ENCODE results near the gene FAM216B. TPM values are rescaled to one million over a fixed set of nuclear protein-coding genes. Genes with fewer than 3 reads are reported as not detected.
"Not testable (repeated sequence)": the region's sequence is repeated elsewhere in the genome, so short reads cannot be mapped to it uniquely, and the experiment has no call there.

FAM216B gene
- total and polyA plus RNA-seq, 3 experiments from 2014 or later, result not detected

- Mint-ChIP-seq H3K36me3 (no peaks in the 10 kb centered on the region), H3K27me3 (peaks cover 5 to 18% of the 10 kb centered on the region in 2 donors), H3K4me3 (no peak overlapping the region), H3K27ac (no peak overlapping the region), H3K9me3 (peaks cover 0 to 2% (median 0%) of the 10 kb centered on the region in 5 donors), H3K4me1 (no peaks in the 10 kb centered on the region)
- ChIA-PET CTCF (no interaction called here), POLR2A (no interaction called here)
- DNase-seq, result no peak
- Histone ChIP-seq H3K36me3 (ENCODE audit: insufficient read depth, low read length) (no peaks in the 10 kb centered on the region), H3K4me1 (ENCODE audit: insufficient read depth, low read length) (no peaks in the 10 kb centered on the region), H3K4me3 (ENCODE audit: low read length) (no peak overlapping the region), H3K27ac (ENCODE audit: low read depth, low read length) (no peak overlapping the region), H3K9me3 (ENCODE audit: low read length) (no peaks in the 10 kb centered on the region), H3K27me3 (ENCODE audit: insufficient read depth, low read length, poor library complexity, severe bottlenecking) (no peaks in the 10 kb centered on the region)
These were observed 19.1 kb upstream of the FAM216B start for GRCh38 chr13:42762251-42762650.

- Mint-ChIP-seq H3K4me1 (no peaks in the 10 kb centered on the region), H3K4me3 (no peak overlapping the region), H3K9me3 (peaks cover 0 to 2% (median 0%) of the 10 kb centered on the region in 5 donors), H3K36me3 (no peaks in the 10 kb centered on the region), H3K27me3 (peaks cover 5 to 18% of the 10 kb centered on the region in 2 donors), H3K27ac (no peak overlapping the region)
- no peaks in the 10 kb centered on the region for H3K9me3 ChIP-seq (ENCODE audit: low read length)
- no peak overlapping the region for H3K27ac ChIP-seq (ENCODE audit: low read depth, low read length)
- POLR2A ChIA-PET, result no interaction called here
- CTCF ChIA-PET, result no interaction called here
- no peaks in the 10 kb centered on the region for H3K27me3 ChIP-seq (ENCODE audit: insufficient read depth, low read length, poor library complexity, severe bottlenecking)
- DNase-seq, result no peak
- no peak overlapping the region for H3K4me3 ChIP-seq (ENCODE audit: low read length)
- H3K4me1 ChIP-seq (ENCODE audit: insufficient read depth, low read length), result no peaks in the 10 kb centered on the region
- no peaks in the 10 kb centered on the region for H3K36me3 ChIP-seq (ENCODE audit: insufficient read depth, low read length)
These were observed 18.5 kb upstream of the FAM216B start for GRCh38 chr13:42762917-42763316.

- H3K9me3 Mint-ChIP-seq, result peaks cover 0 to 2% (median 0%) of the 10 kb centered on the region in 5 donors
- no peak overlapping the region for H3K4me3 Mint-ChIP-seq
- H3K4me1 ChIP-seq (ENCODE audit: insufficient read depth, low read length), result no peaks in the 10 kb centered on the region
- H3K27me3 Mint-ChIP-seq, result peaks cover 5 to 12% of the 10 kb centered on the region in 2 donors
- ChIA-PET POLR2A (no interaction called here), CTCF (no interaction called here)
- no peaks in the 10 kb centered on the region for H3K36me3 Mint-ChIP-seq
- no peak overlapping the region for H3K27ac Mint-ChIP-seq
- H3K36me3 ChIP-seq (ENCODE audit: insufficient read depth, low read length), result no peaks in the 10 kb centered on the region
- no peak for DNase-seq
- no peaks in the 10 kb centered on the region for H3K4me1 Mint-ChIP-seq
- H3K4me3 ChIP-seq (ENCODE audit: low read length), result no peak overlapping the region
- no peak overlapping the region for H3K27ac ChIP-seq (ENCODE audit: low read depth, low read length)
- no peaks in the 10 kb centered on the region for H3K27me3 ChIP-seq (ENCODE audit: insufficient read depth, low read length, poor library complexity, severe bottlenecking)
- H3K9me3 ChIP-seq (ENCODE audit: low read length), result no peaks in the 10 kb centered on the region
These were observed 15.4 kb upstream of the FAM216B start for GRCh38 chr13:42766016-42766415.

- ChIA-PET CTCF (no interaction called here), POLR2A (no interaction called here)
These were observed 11.7 kb upstream of the FAM216B start for GRCh38 chr13:42769650-42770049.

GRCh38 chr13:42776558-42776957 is 4.8 kb upstream of the FAM216B start:
- H3K9me3 ChIP-seq (ENCODE audit: low read length); H3K4me1 ChIP-seq (ENCODE audit: insufficient read depth, low read length); H3K4me3 ChIP-seq (ENCODE audit: low read length); H3K27ac ChIP-seq (ENCODE audit: low read depth, low read length); POLR2A ChIA-PET; H3K4me1 Mint-ChIP-seq; CTCF ChIA-PET; H3K9me3 Mint-ChIP-seq; H3K27ac Mint-ChIP-seq; H3K36me3 Mint-ChIP-seq; H3K36me3 ChIP-seq (ENCODE audit: insufficient read depth, low read length); H3K27me3 ChIP-seq (ENCODE audit: insufficient read depth, low read length, poor library complexity, severe bottlenecking); DNase-seq; H3K4me3 Mint-ChIP-seq: not testable (repeated sequence)
- peaks cover 10 to 20% of the 10 kb centered on the region in 2 donors for H3K27me3 Mint-ChIP-seq

More at GRCh38 chr13:42769650-42770049, 11.7 kb upstream of the FAM216B start:
- no peaks in the 10 kb centered on the region for H3K27me3 ChIP-seq (ENCODE audit: insufficient read depth, low read length, poor library complexity, severe bottlenecking)
- Mint-ChIP-seq H3K9me3 (peaks cover 0 to 3% (median 0%) of the 10 kb centered on the region in 5 donors), H3K27me3 (peaks cover 7 to 9% of the 10 kb centered on the region in 2 donors), H3K36me3 (no peaks in the 10 kb centered on the region), H3K4me1 (no peaks in the 10 kb centered on the region), H3K27ac (no peak overlapping the region), H3K4me3 (no peak overlapping the region)
- H3K4me1 ChIP-seq (ENCODE audit: insufficient read depth, low read length), result no peaks in the 10 kb centered on the region
- H3K9me3 ChIP-seq (ENCODE audit: low read length), result no peaks in the 10 kb centered on the region
- no peak for DNase-seq
- H3K36me3 ChIP-seq (ENCODE audit: insufficient read depth, low read length), result no peaks in the 10 kb centered on the region
- no peak overlapping the region for H3K27ac ChIP-seq (ENCODE audit: low read depth, low read length)
- no peak overlapping the region for H3K4me3 ChIP-seq (ENCODE audit: low read length)

- H3K4me3 Mint-ChIP-seq, result no peak overlapping the region
- H3K4me1 Mint-ChIP-seq, result no peaks in the 10 kb centered on the region
- H3K36me3 ChIP-seq (ENCODE audit: insufficient read depth, low read length), result no peaks in the 10 kb centered on the region
- H3K4me3 ChIP-seq (ENCODE audit: low read length), result no peak overlapping the region
- H3K4me1 ChIP-seq (ENCODE audit: insufficient read depth, low read length), result no peaks in the 10 kb centered on the region
- H3K27me3 ChIP-seq (ENCODE audit: insufficient read depth, low read length, poor library complexity, severe bottlenecking), result no peaks in the 10 kb centered on the region
- ChIA-PET POLR2A (no interaction called here), CTCF (no interaction called here)
- H3K27ac Mint-ChIP-seq, result no peak overlapping the region
- peaks cover 0 to 8% (median 1%) of the 10 kb centered on the region in 5 donors for H3K9me3 Mint-ChIP-seq
- peaks cover 7 to 29% of the 10 kb centered on the region in 2 donors for H3K27me3 Mint-ChIP-seq
- no peak for DNase-seq
- no peaks in the 10 kb centered on the region for H3K36me3 Mint-ChIP-seq
- no peaks in the 10 kb centered on the region for H3K9me3 ChIP-seq (ENCODE audit: low read length)
- H3K27ac ChIP-seq (ENCODE audit: low read depth, low read length), result no peak overlapping the region
These were observed 3.9 kb upstream of the FAM216B start for GRCh38 chr13:42777467-42777866.

- ChIA-PET CTCF (no interaction called here), POLR2A (no interaction called here)
- Histone ChIP-seq H3K36me3 (ENCODE audit: insufficient read depth, low read length) (no peaks in the 10 kb centered on the region), H3K4me3 (ENCODE audit: low read length) (no peak overlapping the region), H3K27me3 (ENCODE audit: insufficient read depth, low read length, poor library complexity, severe bottlenecking) (no peaks in the 10 kb centered on the region), H3K4me1 (ENCODE audit: insufficient read depth, low read length) (no peaks in the 10 kb centered on the region), H3K9me3 (ENCODE audit: low read length) (no peaks in the 10 kb centered on the region), H3K27ac (ENCODE audit: low read depth, low read length) (no peak overlapping the region)
- H3K36me3 Mint-ChIP-seq, result no peaks in the 10 kb centered on the region
- DNase-seq, result no peak
- H3K27ac Mint-ChIP-seq, result no peak overlapping the region
- peaks cover 3 to 30% of the 10 kb centered on the region in 2 donors for H3K27me3 Mint-ChIP-seq
- H3K4me1 Mint-ChIP-seq, result no peaks in the 10 kb centered on the region
- H3K4me3 Mint-ChIP-seq, result no peak overlapping the region
- H3K9me3 Mint-ChIP-seq, result peaks cover 0 to 5% (median 1%) of the 10 kb centered on the region in 5 donors
These were observed 1.3 kb upstream of the FAM216B start for GRCh38 chr13:42780044-42780443.

- Histone ChIP-seq H3K36me3 (ENCODE audit: insufficient read depth, low read length) (no peaks in the 10 kb centered on the region), H3K27me3 (ENCODE audit: insufficient read depth, low read length, poor library complexity, severe bottlenecking) (no peaks in the 10 kb centered on the region), H3K9me3 (ENCODE audit: low read length) (no peaks in the 10 kb centered on the region), H3K4me3 (ENCODE audit: low read length) (no peak overlapping the region), H3K27ac (ENCODE audit: low read depth, low read length) (no peak overlapping the region), H3K4me1 (ENCODE audit: insufficient read depth, low read length) (no peaks in the 10 kb centered on the region)
- no peak overlapping the region for H3K4me3 Mint-ChIP-seq
- no peak for DNase-seq
- no peaks in the 10 kb centered on the region for H3K4me1 Mint-ChIP-seq
- H3K36me3 Mint-ChIP-seq, result no peaks in the 10 kb centered on the region
- ChIA-PET POLR2A (no interaction called here), CTCF (no interaction called here)
- peaks cover 0 to 3% (median 0%) of the 10 kb centered on the region in 5 donors for H3K9me3 Mint-ChIP-seq
- no peak overlapping the region for H3K27ac Mint-ChIP-seq
- peaks cover 0 to 8% of the 10 kb centered on the region in 2 donors for H3K27me3 Mint-ChIP-seq
These were observed 5.3 kb downstream of the FAM216B start for GRCh38 chr13:42786715-42787114.

GRCh38 chr13:42788601-42789000 is 7.2 kb downstream of the FAM216B start:
- Histone ChIP-seq H3K9me3 (ENCODE audit: low read length) (no peaks in the 10 kb centered on the region), H3K4me1 (ENCODE audit: insufficient read depth, low read length) (no peaks in the 10 kb centered on the region), H3K27me3 (ENCODE audit: insufficient read depth, low read length, poor library complexity, severe bottlenecking) (no peaks in the 10 kb centered on the region), H3K36me3 (ENCODE audit: insufficient read depth, low read length) (no peaks in the 10 kb centered on the region), H3K4me3 (ENCODE audit: low read length) (no peak overlapping the region), H3K27ac (ENCODE audit: low read depth, low read length) (no peak overlapping the region)
- CTCF ChIA-PET, result no interaction called here
- no peaks in the 10 kb centered on the region for H3K36me3 Mint-ChIP-seq
- H3K27me3 Mint-ChIP-seq, result no peaks in the 10 kb centered on the region
- POLR2A ChIA-PET, result no interaction called here
- no peaks in the 10 kb centered on the region for H3K4me1 Mint-ChIP-seq
- H3K9me3 Mint-ChIP-seq, result peaks cover 0 to 3% (median 0%) of the 10 kb centered on the region in 5 donors
- no peak for DNase-seq
- no peak overlapping the region for H3K27ac Mint-ChIP-seq
- H3K4me3 Mint-ChIP-seq, result no peak overlapping the region
